H1 (cell line): ENCODE data around the gene OGFOD3.

Experiments used
- ATF2 ChIP-seq: IDR thresholded peaks from 2 replicates; pipeline ENCODE4 v1.6.1; 2012; ENCODE audit warnings: low read length, inconsistent platforms
- BRCA1 ChIP-seq: IDR thresholded peaks from 2 replicates; pipeline ENCODE4 v1.6.1; 2012; ENCODE audit warnings: low read depth, low read length, improper control_type of control experiment
- CHD2 ChIP-seq: IDR thresholded peaks from 2 replicates; pipeline ENCODE4 v1.6.1; 2012; ENCODE audit warnings: low read length, improper control_type of control experiment
- CTCF ChIP-seq, 3 experiments: IDR thresholded peaks; 1 replicate in 2 of 3; 2 replicates in 1 of 3; pipeline versions ENCODE4 v1.5.1 to v1.6.1; 2011; ENCODE audit warnings: low read length in 3 of 3, mild to moderate bottlenecking in 3 of 3, inconsistent platforms in 2 of 3, low read depth in 1 of 3, moderate library complexity in 1 of 3; ENCODE audit not compliant: insufficient read depth in 1 of 3; ENCODE audit errors: control extremely low read depth in 1 of 3
- EP300 ChIP-seq, 2 experiments: IDR thresholded peaks; 1 replicate in 1 of 2; 2 replicates in 1 of 2; pipeline ENCODE4 v1.6.1; 2011 to 2012; ENCODE audit warnings: low read depth in 2 of 2, low read length in 2 of 2, mild to moderate bottlenecking in 2 of 2, borderline replicate concordance in 1 of 2, inconsistent platforms in 1 of 2, moderate library complexity in 1 of 2
- EZH2 ChIP-seq: fragments of 200-600 bp; sonication (generic); IDR thresholded peaks from 2 replicates; pipeline ENCODE4 v1.7.1; 2012; ENCODE audit warnings: low read depth, mild to moderate bottlenecking, moderate library complexity, low read length, inconsistent platforms; ENCODE audit not compliant: severe bottlenecking
- GABPA ChIP-seq: IDR thresholded peaks from 2 replicates; pipeline ENCODE4 v1.6.1; 2011; ENCODE audit warnings: mild to moderate bottlenecking, low read length, moderate library complexity, borderline replicate concordance; ENCODE audit not compliant: insufficient read depth
- MAFK ChIP-seq: IDR thresholded peaks from 2 replicates; pipeline ENCODE4 v1.6.1; 2012; ENCODE audit warnings: low read depth, mild to moderate bottlenecking, improper control_type of control experiment, low read length
- PHF8 ChIP-seq: fragments of 200-600 bp; sonication (generic); conservative IDR thresholded peaks from 2 replicates; pipeline ENCODE4 v1.7.1; 2012; ENCODE audit warnings: low read depth, mild to moderate bottlenecking, inconsistent platforms, low read length, moderate library complexity
- RFX5 ChIP-seq: IDR thresholded peaks from 2 replicates; pipeline ENCODE4 v1.6.1; 2011; ENCODE audit warnings: low read depth, low read length, improper control_type of control experiment, borderline replicate concordance
- SRF ChIP-seq: IDR thresholded peaks from 2 replicates; pipeline ENCODE4 v1.6.1; 2011; ENCODE audit warnings: mild to moderate bottlenecking, low read depth, low read length, moderate library complexity
- SUZ12 ChIP-seq: fragments of 200-600 bp; sonication (generic); IDR thresholded peaks from 2 replicates; pipeline ENCODE4 v1.6.1; 2012; ENCODE audit warnings: mild to moderate bottlenecking, inconsistent platforms, low read length, moderate library complexity, mixed read lengths
- TCF12 ChIP-seq: IDR thresholded peaks from 2 replicates; pipeline ENCODE4 v1.6.1; 2011; ENCODE audit warnings: low read depth, mild to moderate bottlenecking, low read length
- TEAD4 ChIP-seq: IDR thresholded peaks from 2 replicates; pipeline ENCODE4 v1.6.1; 2012; ENCODE audit warnings: low read depth, low read length, inconsistent platforms, mixed read lengths

GRCh38 chr17:82402865-82403264 lies 15.5 kb downstream of the OGFOD3 start:
- TF ChIP-seq SUZ12: no peak
- TF ChIP-seq ATF2: no peak
- no peak for TF ChIP-seq TCF12
- TF ChIP-seq SRF: no peak
- no peak for TF ChIP-seq CTCF (IDR thresholded peaks at IDR 0.05; ENCODE audit: control extremely low read depth in 1 of 3, insufficient read depth in 1 of 3, low read depth in 1 of 3, low read length in 3 of 3)
- no peak for TF ChIP-seq PHF8
- no peak for TF ChIP-seq EP300 (IDR thresholded peaks at IDR 0.05; ENCODE audit: borderline replicate concordance in 1 of 2, low read depth in 2 of 2, low read length in 2 of 2)
- no peak for TF ChIP-seq EZH2
- no peak for TF ChIP-seq BRCA1
- no peak for TF ChIP-seq RFX5
- TF ChIP-seq CHD2: no peak
- TF ChIP-seq MAFK: no peak
- no peak for TF ChIP-seq GABPA
- TF ChIP-seq TEAD4: no peak
